ENCODE results near the gene SLCO4C1. TPM values are rescaled to one million over a fixed set of nuclear protein-coding genes. Genes with fewer than 3 reads are reported as not detected.

The SLCO4C1 gene
- total and polyA plus RNA-seq, 2 of the 13 experiments (the other 11 are each of a cell fraction or from before 2014, with no cell fraction given) = 1.3 to 7.8 TPM

DNA sequence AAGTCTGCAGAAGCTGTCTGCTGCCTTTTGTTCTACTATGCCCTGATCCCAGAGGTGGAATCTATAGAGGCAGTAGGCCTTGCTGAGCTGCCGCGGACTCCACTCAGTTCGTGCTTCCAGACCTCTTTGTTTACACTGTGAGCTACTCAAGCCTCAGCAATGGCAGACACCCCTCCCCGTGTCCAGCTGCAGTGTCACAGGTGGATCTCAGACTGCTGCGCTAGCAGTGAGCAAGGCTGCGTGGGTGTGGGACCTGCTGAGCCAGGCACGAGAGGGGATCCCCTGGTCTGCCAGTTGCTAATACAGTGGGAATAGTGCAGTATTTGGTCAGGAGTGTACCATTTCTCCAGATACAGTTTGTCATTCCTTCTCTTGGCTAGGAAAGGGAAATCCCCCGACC lies 99.6 kb downstream of the SLCO4C1 start:
- no peaks in the 10 kb centered on the region for H3K36me3 ChIP-seq (replicated peaks in 1 of 2; ENCODE audit: control insufficient read depth in 1 of 2, insufficient read depth in 2 of 2, low read length in 2 of 2)
- FAIRE-seq = no peak
- peak overlapping the region; percentile 39; the same call in 1 of the 2 replicates for H3K4me2 ChIP-seq (ENCODE audit: low read depth, low read length)
- CTCF ChIA-PET (ENCODE audit: low intra/inter-chr PET ratio, low total read pairs) = no interaction called here
- H3K9ac ChIP-seq (ENCODE audit: insufficient read depth, low read depth, low read length) = no peak overlapping the region
- no peaks in the 10 kb centered on the region for H3K79me2 ChIP-seq (ENCODE audit: insufficient read depth, low read length)
- H3K27me3 ChIP-seq (ENCODE audit: control insufficient read depth in 1 of 2, insufficient read depth in 2 of 2, low read length in 2 of 2) = peaks cover 0 to 6% of the 10 kb centered on the region in 2 experiments; a peak in 1 of 5 replicates
- intact Hi-C loops (cut with micrococcal nuclease; ENCODE audit: unreplicated experiment) (no loop called here), in situ Hi-C loops (cut with HindIII; ENCODE audit: extremely low pct_ligation_motif_present, low pct_unique_long_range_greater_than_20kb) (no loop called here)
- no peaks in the 10 kb centered on the region for H3K4me1 ChIP-seq (ENCODE audit: insufficient read depth, low read length)
- no peak for DNase-seq (ENCODE audit: low spot score)
- BruUV-seq (replicated peaks) = no TSS peak
- no peak overlapping the region for H3K4me3 ChIP-seq (replicated peaks in 1 of 3; ENCODE audit: insufficient read depth in 1 of 3, low read depth in 2 of 3, low read length in 3 of 3)
- POLR2A ChIA-PET = no interaction called here
- H3K9me3 ChIP-seq (ENCODE audit: low read length) = no peaks in the 10 kb centered on the region
- H3K27ac ChIP-seq (ENCODE audit: extremely low read length, insufficient read depth, low read length) = no peak overlapping the region
- TF ChIP-seq, protein P1, sequence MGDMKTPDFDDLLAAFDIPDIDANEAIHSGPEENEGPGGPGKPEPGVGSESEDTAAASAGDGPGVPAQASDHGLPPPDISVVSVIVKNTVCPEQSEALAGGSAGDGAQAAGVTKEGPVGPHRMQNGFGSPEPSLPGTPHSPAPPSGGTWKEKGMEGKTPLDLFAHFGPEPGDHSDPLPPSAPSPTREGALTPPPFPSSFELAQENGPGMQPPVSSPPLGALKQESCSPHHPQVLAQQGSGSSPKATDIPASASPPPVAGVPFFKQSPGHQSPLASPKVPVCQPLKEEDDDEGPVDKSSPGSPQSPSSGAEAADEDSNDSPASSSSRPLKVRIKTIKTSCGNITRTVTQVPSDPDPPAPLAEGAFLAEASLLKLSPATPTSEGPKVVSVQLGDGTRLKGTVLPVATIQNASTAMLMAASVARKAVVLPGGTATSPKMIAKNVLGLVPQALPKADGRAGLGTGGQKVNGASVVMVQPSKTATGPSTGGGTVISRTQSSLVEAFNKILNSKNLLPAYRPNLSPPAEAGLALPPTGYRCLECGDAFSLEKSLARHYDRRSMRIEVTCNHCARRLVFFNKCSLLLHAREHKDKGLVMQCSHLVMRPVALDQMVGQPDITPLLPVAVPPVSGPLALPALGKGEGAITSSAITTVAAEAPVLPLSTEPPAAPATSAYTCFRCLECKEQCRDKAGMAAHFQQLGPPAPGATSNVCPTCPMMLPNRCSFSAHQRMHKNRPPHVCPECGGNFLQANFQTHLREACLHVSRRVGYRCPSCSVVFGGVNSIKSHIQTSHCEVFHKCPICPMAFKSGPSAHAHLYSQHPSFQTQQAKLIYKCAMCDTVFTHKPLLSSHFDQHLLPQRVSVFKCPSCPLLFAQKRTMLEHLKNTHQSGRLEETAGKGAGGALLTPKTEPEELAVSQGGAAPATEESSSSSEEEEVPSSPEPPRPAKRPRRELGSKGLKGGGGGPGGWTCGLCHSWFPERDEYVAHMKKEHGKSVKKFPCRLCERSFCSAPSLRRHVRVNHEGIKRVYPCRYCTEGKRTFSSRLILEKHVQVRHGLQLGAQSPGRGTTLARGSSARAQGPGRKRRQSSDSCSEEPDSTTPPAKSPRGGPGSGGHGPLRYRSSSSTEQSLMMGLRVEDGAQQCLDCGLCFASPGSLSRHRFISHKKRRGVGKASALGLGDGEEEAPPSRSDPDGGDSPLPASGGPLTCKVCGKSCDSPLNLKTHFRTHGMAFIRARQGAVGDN (CRISPR knock-in tag; IDR thresholded peaks at IDR 0.05) = peak; percentile 12; the same call in 1 of the 2 replicates
- TF ChIP-seq ZMYM4 (CRISPR knock-in tag; IDR thresholded peaks at IDR 0.05) (peak; percentile 27; the same call in 1 of the 2 replicates), NBN (conservative IDR thresholded peaks at IDR 0.05) (no peak), ZNF292 (CRISPR knock-in tag; IDR thresholded peaks at IDR 0.05; ENCODE audit: borderline replicate concordance, low read depth) (peak; percentile 28; the same call in 1 of the 2 replicates)
- ATAC-seq = peak; percentile 35; the same call in 2 of the 3 replicates
- H4K20me1 ChIP-seq (ENCODE audit: insufficient read depth, low read length) = no peaks in the 10 kb centered on the region
- no peak overlapping the region for H2AFZ ChIP-seq (ENCODE audit: low read length)
- 40% methylated on average over 2 of the region's 8 CpGs for WGBS (ENCODE audit: low lambda C conversion rate)

Other genes starting within 250 kb of the SLCO4C1 start
- 0.31 TPM in 1 of 2 replicates, not detected in the other for gene SLCO6A1, start 202.7 kb upstream of the SLCO4C1 start, total RNA-seq (2016; rRNA removed; fragmentation: Illumina TruSeq; extraction: Trizol)
- 0.35 and 0.48 TPM in 2 replicates for gene SLCO6A1, start 202.7 kb upstream of the SLCO4C1 start, polyA plus RNA-seq (2011; rRNA removed)